CD4-positive, CD25-positive, alpha-beta regulatory T cell (primary cell): ENCODE measurements around the gene LRP3. TPM values are rescaled to one million over a fixed set of nuclear protein-coding genes. Genes with fewer than 3 reads are reported as not detected.
"Not testable (repeated sequence)": the region's sequence is repeated elsewhere in the genome, so short reads cannot be mapped to it uniquely, and the experiment has no call there.

Source experiments
- ATAC-seq, 2 donors: fragments of 150-1000 bp; cut with Tn5 transposase; one replicate each; pipeline ENCODE4 v1.10.0; 2021; ENCODE audit warnings: low read depth in 2 of 2, moderate number of reproducible peaks in 2 of 2, moderate library complexity in 1 of 2
- DNase-seq, 3 donors: peaks; one replicate each; pipeline versions ENCODE4 v3.0.0 to v3.0.0-alpha.2; 2012 to 2022; ENCODE audit warnings: mixed read lengths in 1 of 3
- H3K27ac ChIP-seq: one replicate; pipeline ENCODE4 v1.7.0; 2013; ENCODE audit warnings: mild to moderate bottlenecking, low read length; ENCODE audit not compliant: insufficient read depth, poor library complexity, severe bottlenecking
- H3K27me3 ChIP-seq: one replicate; pipeline ENCODE4 v1.7.0; 2013; ENCODE audit warnings: low read length; ENCODE audit not compliant: control insufficient read depth, insufficient read depth
- H3K36me3 ChIP-seq: one replicate; pipeline ENCODE4 v1.7.0; 2013; ENCODE audit warnings: mild to moderate bottlenecking, low read length, moderate library complexity; ENCODE audit not compliant: control insufficient read depth, insufficient read depth
- H3K4me1 ChIP-seq: 2 replicates; pipeline ENCODE4 v1.7.0; 2013; ENCODE audit warnings: mild to moderate bottlenecking, low read length; ENCODE audit not compliant: insufficient read depth, control insufficient read depth, poor library complexity, severe bottlenecking
- H3K4me3 ChIP-seq: one replicate; pipeline ENCODE4 v1.7.0; 2013; ENCODE audit warnings: low read depth, mild to moderate bottlenecking, low read length, moderate library complexity
- H3K9me3 ChIP-seq, 2 experiments: 1 replicate in 1 of 2; 2 replicates in 1 of 2; pipeline ENCODE4 v1.7.0; 2013; ENCODE audit warnings: low read length in 2 of 2, mild to moderate bottlenecking in 1 of 2, moderate library complexity in 1 of 2; ENCODE audit not compliant: control insufficient read depth in 2 of 2
- H3K27ac Mint-ChIP-seq, 3 donors: one replicate each; pipeline ENCODE4 v1.8.0; 2020 to 2022; ENCODE audit warnings: mild to moderate bottlenecking in 3 of 3, mixed read lengths in 3 of 3, moderate library complexity in 2 of 3
- H3K27me3 Mint-ChIP-seq: one replicate; pipeline ENCODE4 v1.8.0; 2022; ENCODE audit warnings: mild to moderate bottlenecking, mixed read lengths
- H3K36me3 Mint-ChIP-seq: one replicate; pipeline ENCODE4 v1.8.0; 2020; ENCODE audit warnings: mixed read lengths
- H3K4me1 Mint-ChIP-seq, 4 donors: one replicate each; pipeline ENCODE4 v1.8.0; 2020 to 2022; ENCODE audit warnings: mixed read lengths in 4 of 4, mild to moderate bottlenecking in 1 of 4
- H3K4me3 Mint-ChIP-seq, 4 donors: one replicate each; pipeline ENCODE4 v1.8.0; 2020 to 2022; ENCODE audit warnings: mild to moderate bottlenecking in 4 of 4, mixed read lengths in 4 of 4, moderate library complexity in 3 of 4
- H3K9me3 Mint-ChIP-seq, 7 donors: one replicate each; pipeline ENCODE4 v1.8.0; 2020 to 2022; ENCODE audit warnings: mixed read lengths in 7 of 7, mild to moderate bottlenecking in 3 of 7, moderate library complexity in 2 of 7
- polyA plus RNA-seq, 4 donors: library from polyadenylated mRNA; unstranded; fragments of 300-500 nt; fragmentation: Illumina TruSeq; gene quantifications; one replicate each; pipeline ENCODE4 v1.2.3, GENCODE V29; 2021
- total RNA-seq: library from RNA; stranded (reverse); gene quantifications from one replicate; pipeline ENCODE4 v1.2.3, GENCODE V29; 2022

Gene LRP3
- total and polyA plus RNA-seq, 5 donors from 2014 or later = not detected

DNA sequence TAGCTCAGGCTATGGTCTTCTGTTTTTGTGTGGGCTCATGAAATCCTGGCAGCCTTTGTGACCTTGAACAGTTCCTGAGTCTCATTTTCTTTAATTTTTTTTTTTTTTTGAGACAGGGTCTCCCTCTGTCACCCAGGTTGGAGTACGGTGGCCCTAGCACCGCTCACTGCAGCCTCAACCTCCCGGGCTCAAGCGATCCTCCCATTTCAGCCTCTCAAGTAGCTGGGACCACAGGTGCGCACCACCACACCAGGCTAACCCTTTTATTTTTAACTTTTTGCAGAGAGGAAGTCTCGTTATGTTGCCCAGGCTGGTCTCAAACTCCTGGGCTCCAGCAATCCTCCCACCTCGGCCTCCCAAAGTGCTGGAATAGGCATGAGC lies 15.7 kb downstream of the LRP3 start:
- not testable (repeated sequence) for H3K27ac ChIP-seq, H3K4me3 Mint-ChIP-seq, H3K27ac Mint-ChIP-seq, ATAC-seq, H3K36me3 ChIP-seq, H3K27me3 ChIP-seq, H3K4me1 ChIP-seq, DNase-seq, H3K4me1 Mint-ChIP-seq, H3K27me3 Mint-ChIP-seq, H3K4me3 ChIP-seq, H3K9me3 ChIP-seq, H3K36me3 Mint-ChIP-seq, H3K9me3 Mint-ChIP-seq

DNA sequence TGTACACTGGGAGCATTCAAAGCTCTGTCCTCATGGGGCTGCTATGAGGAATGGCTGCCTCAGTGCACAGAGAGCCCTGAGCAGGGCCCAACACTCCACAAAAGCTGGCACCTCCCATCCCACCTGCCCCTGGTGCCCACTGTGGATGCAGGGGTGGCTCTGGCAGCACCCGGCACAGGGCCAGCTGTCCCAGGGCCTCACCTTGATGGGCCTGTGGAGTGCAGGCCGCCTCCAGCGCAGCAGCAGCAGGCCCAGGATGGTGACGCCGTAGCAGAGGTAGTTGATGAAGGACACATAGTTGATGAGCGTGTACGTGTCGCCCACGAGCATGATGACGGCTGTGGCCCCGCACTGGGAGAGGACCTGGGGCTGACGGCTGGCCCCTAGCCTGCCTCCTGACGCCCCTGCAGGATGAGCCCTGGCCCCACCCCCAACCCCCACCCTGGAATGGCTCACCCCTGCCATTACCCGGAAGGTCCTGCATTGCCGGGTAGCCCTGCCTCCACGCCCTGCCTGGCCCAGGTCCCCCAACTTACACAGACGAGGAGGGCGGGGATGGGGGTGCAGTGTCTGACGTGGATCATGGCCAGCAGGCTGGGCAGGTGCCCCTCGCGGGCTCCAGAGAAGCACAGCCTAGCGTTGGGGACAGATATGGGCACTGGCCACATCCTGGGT lies 16.3 kb downstream of the LRP3 start:
- ATAC-seq (no peak), DNase-seq (no peak)
- Histone ChIP-seq H3K4me1 (no peaks in the 10 kb centered on the region), H3K4me3 (no peak overlapping the region), H3K9me3 (no peaks in the 10 kb centered on the region), H3K27ac (no peak overlapping the region), H3K36me3 (no peaks in the 10 kb centered on the region), H3K27me3 (no peaks in the 10 kb centered on the region)
- no peaks in the 10 kb centered on the region for H3K36me3 Mint-ChIP-seq
- no peak overlapping the region for H3K4me3 Mint-ChIP-seq
- H3K4me1 Mint-ChIP-seq = no peaks in the 10 kb centered on the region
- H3K27ac Mint-ChIP-seq = no peak overlapping the region
- peaks cover 0 to 2% (median 0%) of the 10 kb centered on the region in 7 donors for H3K9me3 Mint-ChIP-seq
- no peaks in the 10 kb centered on the region for H3K27me3 Mint-ChIP-seq

DNA sequence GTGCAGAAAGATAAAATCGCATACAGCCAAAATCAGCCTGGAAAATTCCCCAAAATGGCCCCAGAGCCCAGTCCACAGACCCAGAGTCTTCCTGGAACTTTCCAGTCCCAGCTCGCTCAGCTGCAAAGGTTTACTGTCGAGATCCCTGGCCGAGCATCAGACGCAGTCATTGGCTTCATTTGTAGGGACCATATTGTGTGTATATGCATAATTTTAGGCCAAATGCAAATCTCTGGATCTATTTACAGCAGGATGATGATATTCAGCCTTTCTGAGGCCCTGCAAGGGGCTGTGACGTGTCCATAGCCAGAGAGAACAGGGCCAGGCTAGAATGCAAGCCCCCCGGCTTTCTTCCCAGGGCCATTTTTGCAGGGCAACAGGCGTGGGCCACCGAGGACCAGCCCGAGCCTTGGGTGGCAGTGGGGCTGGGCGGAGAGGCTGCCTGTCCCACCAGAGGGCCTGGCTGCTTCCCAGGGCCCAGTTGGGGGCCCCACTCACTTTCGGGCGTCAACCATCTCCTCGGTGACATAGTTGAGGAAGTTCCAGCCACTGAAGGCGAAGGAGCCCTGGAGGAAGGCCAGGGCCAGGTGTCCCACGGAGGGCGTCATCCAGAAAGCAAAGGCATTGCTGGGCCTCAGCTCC lies 17.8 kb downstream of the LRP3 start:
- Histone ChIP-seq H3K4me3 (no peak overlapping the region), H3K4me1 (no peaks in the 10 kb centered on the region), H3K36me3 (no peaks in the 10 kb centered on the region), H3K27me3 (no peaks in the 10 kb centered on the region), H3K9me3 (no peaks in the 10 kb centered on the region), H3K27ac (no peak overlapping the region)
- Mint-ChIP-seq H3K36me3 (no peaks in the 10 kb centered on the region), H3K27ac (no peak overlapping the region), H3K4me1 (no peaks in the 10 kb centered on the region), H3K27me3 (no peaks in the 10 kb centered on the region), H3K4me3 (no peak overlapping the region), H3K9me3 (peaks cover 0 to 2% (median 0%) of the 10 kb centered on the region in 7 donors)
- DNase-seq (no peak), ATAC-seq (no peak)

DNA sequence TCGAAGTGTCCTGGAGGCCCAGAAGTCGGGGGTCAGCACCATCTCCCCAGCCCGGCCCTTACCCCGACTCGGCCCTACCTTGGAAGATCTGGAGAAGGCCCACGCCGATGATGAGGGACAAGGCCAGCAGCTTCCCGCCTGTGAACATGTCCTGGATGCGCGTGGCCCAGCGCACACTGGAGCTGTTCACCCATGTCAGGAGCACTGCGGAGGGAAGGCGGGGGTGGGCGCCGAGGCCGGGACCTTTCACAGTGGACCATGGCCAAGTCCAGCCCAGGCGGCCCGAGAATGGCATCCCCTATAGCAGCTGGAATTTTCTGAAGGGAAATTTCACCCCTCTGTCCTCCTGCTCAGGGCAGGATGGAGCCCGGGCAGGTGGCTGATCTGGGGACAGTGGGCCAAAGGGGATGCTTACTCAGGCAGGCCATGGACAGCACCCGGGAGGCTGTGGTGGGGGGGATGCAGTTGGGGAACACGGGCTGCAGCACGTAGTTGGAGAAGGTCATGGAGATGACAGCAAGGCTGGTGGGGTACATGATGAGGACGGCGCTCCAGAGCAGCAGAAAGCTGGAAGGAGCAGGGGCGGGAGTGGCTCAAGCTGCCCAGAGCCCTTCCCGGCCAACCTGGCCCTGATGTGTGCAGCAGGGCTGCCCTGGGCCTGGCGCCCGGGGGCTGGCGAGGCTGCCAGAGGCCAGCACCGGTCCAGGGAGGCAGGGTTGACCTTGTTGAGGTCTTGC lies 18.5 kb downstream of the LRP3 start:
- Histone ChIP-seq H3K27me3 (no peaks in the 10 kb centered on the region), H3K4me3 (no peak overlapping the region), H3K9me3 (no peaks in the 10 kb centered on the region), H3K27ac (no peak overlapping the region), H3K36me3 (no peaks in the 10 kb centered on the region), H3K4me1 (no peaks in the 10 kb centered on the region)
- Mint-ChIP-seq H3K36me3 (no peaks in the 10 kb centered on the region), H3K4me3 (no peak overlapping the region), H3K9me3 (peaks cover 0 to 2% (median 0%) of the 10 kb centered on the region in 7 donors), H3K27ac (no peak overlapping the region), H3K27me3 (no peaks in the 10 kb centered on the region), H3K4me1 (no peaks in the 10 kb centered on the region)
- ATAC-seq = no peak
- no peak for DNase-seq

DNA sequence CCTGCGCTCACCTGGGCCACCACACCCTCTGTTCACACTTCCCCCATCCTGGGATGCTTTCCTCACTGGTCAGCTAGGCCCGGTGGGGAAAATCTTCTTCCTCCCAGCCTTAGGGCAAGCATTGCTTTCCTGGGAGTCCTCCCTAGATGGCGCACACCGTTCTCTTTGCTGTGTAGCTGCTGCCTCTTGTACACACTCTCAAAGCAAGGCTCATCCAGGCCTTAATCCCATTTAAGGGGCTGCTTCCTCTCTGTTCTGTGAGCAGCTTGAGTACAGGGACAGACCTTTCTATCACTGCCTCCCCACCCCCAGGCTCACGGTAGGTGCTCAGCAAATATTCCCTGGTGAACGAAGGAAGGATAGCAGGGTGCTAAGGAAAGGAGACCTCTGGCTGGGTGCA lies 20.5 kb downstream of the LRP3 start:
- Histone ChIP-seq H3K9me3 (no peaks in the 10 kb centered on the region), H3K4me1 (no peaks in the 10 kb centered on the region), H3K4me3 (no peak overlapping the region), H3K27me3 (no peaks in the 10 kb centered on the region), H3K36me3 (no peaks in the 10 kb centered on the region), H3K27ac (no peak overlapping the region)
- no peak for ATAC-seq
- Mint-ChIP-seq H3K9me3 (peaks cover 0 to 2% (median 0%) of the 10 kb centered on the region in 7 donors), H3K36me3 (no peaks in the 10 kb centered on the region), H3K4me1 (no peaks in the 10 kb centered on the region), H3K27me3 (no peaks in the 10 kb centered on the region), H3K4me3 (no peak overlapping the region), H3K27ac (peak overlapping the region in 1 of 3 donors; percentile 31)
- DNase-seq = no peak

DNA sequence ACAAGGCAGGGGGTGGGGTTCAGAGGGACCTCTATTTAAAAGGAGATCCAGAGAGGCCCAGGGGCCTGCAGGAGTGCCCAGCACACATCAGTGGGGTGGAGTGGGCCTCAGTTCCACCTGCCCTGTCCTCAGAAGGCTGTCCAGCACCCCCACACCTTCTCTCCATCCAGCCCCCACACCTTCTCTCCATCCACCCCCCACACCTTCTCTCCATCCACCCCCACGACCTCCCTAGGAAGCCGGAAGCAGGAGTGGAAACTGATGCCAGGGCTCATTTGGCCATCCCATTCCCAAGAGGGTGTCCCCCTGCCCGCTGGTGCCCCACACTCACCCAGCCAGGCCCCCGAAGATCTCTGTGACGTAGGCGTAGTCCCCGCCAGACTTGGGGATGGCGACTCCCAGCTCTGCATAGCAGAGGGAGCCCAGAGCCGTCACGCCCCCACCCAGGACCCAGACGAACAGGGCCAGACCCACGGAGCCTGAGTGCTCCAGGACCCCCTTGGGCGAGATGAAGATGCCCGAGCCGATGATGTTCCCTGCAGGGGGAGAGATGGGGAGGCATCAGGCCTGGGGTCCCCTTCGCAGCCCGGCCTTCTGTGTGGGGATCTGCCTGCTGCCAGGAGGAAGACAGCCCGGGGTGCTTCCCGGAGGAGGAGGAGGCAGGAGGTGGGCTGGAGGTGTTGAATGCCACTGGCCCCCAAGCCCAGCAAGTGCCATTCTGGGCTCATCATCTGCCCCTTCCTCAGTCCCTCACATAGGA lies 21.5 kb downstream of the LRP3 start:
- ATAC-seq (no peak), DNase-seq (no peak)
- H3K27ac ChIP-seq = no peak overlapping the region
- H3K4me3 ChIP-seq = no peak overlapping the region
- Mint-ChIP-seq H3K36me3 (no peaks in the 10 kb centered on the region), H3K9me3 (peaks cover 0 to 2% (median 0%) of the 10 kb centered on the region in 7 donors), H3K4me1 (no peaks in the 10 kb centered on the region), H3K27ac (no peak overlapping the region), H3K4me3 (no peak overlapping the region), H3K27me3 (peaks cover 5% of the 10 kb centered on the region)
- H3K36me3 ChIP-seq = no peaks in the 10 kb centered on the region
- H3K4me1 ChIP-seq = no peaks in the 10 kb centered on the region
- H3K9me3 ChIP-seq = no peaks in the 10 kb centered on the region
- no peaks in the 10 kb centered on the region for H3K27me3 ChIP-seq

DNA sequence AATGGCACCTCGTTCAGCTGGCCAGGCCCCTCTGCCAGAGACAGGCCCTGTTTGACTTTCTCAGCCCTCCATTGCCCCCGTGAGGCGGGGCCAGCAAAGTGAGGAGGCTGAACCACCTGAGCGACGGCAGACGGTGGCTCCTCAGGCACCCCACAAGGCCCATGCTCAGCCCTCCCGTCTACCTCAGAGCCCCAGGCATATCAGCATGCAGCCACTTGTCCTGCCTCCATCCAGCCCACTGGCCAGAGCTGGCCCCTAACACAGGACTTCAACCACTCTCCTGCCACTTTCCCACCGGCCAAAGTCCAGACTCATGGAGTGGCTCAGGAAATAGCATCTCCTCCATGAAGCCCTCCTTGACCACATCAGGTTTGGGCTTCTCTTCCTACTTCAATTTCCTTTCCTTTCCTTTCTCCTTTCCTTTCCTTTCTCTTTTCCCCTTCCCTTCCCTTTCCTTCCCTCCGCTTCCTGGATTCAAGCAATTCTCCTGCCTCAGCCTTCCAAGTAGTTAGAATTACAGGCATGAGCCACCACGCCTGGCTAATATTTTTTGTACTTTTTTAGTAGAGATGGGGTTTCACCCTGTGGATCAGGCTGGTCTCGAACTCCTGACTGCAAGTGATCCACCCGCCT lies 22.2 kb downstream of the LRP3 start:
- Histone ChIP-seq H3K9me3 (no peaks in the 10 kb centered on the region), H3K27me3 (no peaks in the 10 kb centered on the region), H3K36me3 (no peaks in the 10 kb centered on the region), H3K4me3 (no peak overlapping the region), H3K27ac (no peak overlapping the region), H3K4me1 (no peaks in the 10 kb centered on the region)
- DNase-seq (no peak), ATAC-seq (no peak)
- Mint-ChIP-seq H3K4me3 (no peak overlapping the region), H3K27ac (no peak overlapping the region), H3K4me1 (no peaks in the 10 kb centered on the region), H3K27me3 (peaks cover 12% of the 10 kb centered on the region), H3K9me3 (peaks cover 0 to 2% (median 0%) of the 10 kb centered on the region in 7 donors), H3K36me3 (no peaks in the 10 kb centered on the region)
